ENCODE measurements around the gene CIAO3. TPM values are rescaled to one million over a fixed set of nuclear protein-coding genes. Genes with fewer than 3 reads are reported as not detected.

Gene CIAO3
- total RNA-seq, 6 experiments from 2014 or later = 16.9 to 20.5 (median 18.0) TPM

DNA sequence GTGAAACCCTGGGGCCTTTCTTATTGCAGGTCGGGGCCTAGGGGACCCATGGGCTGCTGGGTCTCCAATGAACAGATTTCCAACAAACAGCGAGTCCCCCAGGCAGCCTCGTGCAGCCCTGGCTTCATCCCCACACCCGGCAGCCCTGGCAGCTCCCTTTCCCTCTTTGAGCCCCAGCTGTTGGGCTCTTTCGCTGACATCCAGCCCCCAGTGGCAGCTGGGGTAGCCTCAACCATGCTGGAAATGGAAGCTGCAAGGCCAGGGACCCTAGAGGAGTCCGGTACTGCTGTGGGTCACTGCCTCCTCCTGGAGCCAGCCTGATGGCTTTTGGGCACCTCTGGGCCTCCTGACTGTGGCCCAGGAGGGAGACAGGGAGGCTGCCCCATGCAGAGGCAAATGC, 41.5 kb upstream of the CIAO3 start:
- no peaks in the 10 kb centered on the region for H3K36me3 Mint-ChIP-seq (ENCODE audit: low read depth)
- peaks cover 9% of the 10 kb centered on the region for H3K27me3 Mint-ChIP-seq (ENCODE audit: insufficient read depth)
- no peak overlapping the region for H3K27ac Mint-ChIP-seq
- no peaks in the 10 kb centered on the region for H3K9me3 Mint-ChIP-seq
- no peak overlapping the region for H3K4me3 Mint-ChIP-seq
- H3K4me1 Mint-ChIP-seq (ENCODE audit: low read depth) = peaks cover 7% of the 10 kb centered on the region
- no peak for DNase-seq
- TF ChIP-seq, protein P1, sequence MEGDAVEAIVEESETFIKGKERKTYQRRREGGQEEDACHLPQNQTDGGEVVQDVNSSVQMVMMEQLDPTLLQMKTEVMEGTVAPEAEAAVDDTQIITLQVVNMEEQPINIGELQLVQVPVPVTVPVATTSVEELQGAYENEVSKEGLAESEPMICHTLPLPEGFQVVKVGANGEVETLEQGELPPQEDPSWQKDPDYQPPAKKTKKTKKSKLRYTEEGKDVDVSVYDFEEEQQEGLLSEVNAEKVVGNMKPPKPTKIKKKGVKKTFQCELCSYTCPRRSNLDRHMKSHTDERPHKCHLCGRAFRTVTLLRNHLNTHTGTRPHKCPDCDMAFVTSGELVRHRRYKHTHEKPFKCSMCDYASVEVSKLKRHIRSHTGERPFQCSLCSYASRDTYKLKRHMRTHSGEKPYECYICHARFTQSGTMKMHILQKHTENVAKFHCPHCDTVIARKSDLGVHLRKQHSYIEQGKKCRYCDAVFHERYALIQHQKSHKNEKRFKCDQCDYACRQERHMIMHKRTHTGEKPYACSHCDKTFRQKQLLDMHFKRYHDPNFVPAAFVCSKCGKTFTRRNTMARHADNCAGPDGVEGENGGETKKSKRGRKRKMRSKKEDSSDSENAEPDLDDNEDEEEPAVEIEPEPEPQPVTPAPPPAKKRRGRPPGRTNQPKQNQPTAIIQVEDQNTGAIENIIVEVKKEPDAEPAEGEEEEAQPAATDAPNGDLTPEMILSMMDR (IDR thresholded peaks at IDR 0.05) = no peak

DNA sequence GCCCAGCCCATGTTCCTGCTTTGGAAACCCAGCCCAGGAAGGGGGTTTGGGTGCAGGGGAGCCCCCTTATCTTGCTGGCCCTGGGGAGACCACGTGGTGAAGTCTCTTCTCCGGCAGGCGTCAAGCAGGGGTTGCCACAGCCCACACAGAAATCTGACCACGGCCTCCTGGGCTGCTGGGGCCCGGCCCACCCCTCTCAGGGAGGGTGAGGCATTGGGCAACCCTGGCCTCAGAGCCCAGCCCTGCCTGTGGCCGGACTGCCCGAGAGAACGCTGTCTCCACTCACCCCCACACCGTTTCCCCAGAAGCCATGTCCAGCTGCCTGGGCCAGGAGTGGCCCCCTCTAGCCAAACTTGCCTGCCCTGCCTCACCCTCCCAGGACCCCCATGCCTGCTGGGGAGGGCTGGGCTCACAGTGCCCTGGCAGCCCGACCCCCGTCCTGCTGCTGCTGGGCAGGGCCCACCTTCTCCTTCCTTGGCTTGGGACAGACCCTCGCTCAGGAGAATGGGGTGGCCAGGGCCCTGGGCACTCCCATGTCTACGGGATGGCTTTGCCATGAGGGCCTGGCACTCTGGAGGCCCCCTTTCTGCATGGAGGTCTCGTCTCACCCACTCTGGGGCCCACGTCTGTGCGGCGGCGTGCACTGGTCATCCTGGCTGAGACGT, 40.7 kb upstream of the CIAO3 start:
- Mint-ChIP-seq H3K27ac (no peak overlapping the region), H3K4me3 (no peak overlapping the region), H3K27me3 (ENCODE audit: insufficient read depth) (peaks cover 9% of the 10 kb centered on the region), H3K4me1 (ENCODE audit: low read depth) (peaks cover 7% of the 10 kb centered on the region), H3K36me3 (ENCODE audit: low read depth) (no peaks in the 10 kb centered on the region), H3K9me3 (no peaks in the 10 kb centered on the region)
- DNase-seq = no peak
- TF ChIP-seq, protein P1 (IDR thresholded peaks at IDR 0.05) = no peak

- Mint-ChIP-seq H3K36me3 (ENCODE audit: low read depth) (no peaks in the 10 kb centered on the region), H3K9me3 (no peaks in the 10 kb centered on the region), H3K27ac (no peak overlapping the region), H3K4me1 (ENCODE audit: low read depth) (peaks cover 7% of the 10 kb centered on the region), H3K4me3 (no peak overlapping the region), H3K27me3 (ENCODE audit: insufficient read depth) (peaks cover 9% of the 10 kb centered on the region)
- DNase-seq = no peak
- TF ChIP-seq, protein P1 (IDR thresholded peaks at IDR 0.05) = no peak
These were observed 39.5 kb upstream of the CIAO3 start for GRCh38 chr16:780296-780695.

DNA sequence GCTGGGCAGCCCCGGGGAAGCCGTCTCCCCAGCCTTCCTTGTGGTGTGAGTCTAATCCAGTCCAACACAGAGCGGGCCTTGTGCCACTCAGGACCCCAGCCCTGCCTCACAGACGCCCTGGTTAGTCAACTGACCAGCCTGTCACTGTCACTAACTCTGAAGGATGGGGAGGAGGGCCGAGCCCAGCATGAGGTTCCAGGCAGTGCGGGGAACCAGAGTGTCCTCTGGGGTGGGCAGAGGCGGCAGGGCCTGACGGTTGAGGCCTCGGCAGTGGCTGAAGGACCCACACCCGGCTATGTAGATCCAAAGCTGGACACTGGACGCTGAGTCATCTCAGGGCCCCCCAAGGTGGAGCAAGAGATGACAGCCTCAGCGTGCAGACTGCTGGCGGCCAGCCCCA, 38.8 kb upstream of the CIAO3 start:
- TF ChIP-seq, protein P1 (IDR thresholded peaks at IDR 0.05) = no peak
- Mint-ChIP-seq H3K9me3 (no peaks in the 10 kb centered on the region), H3K4me3 (no peak overlapping the region), H3K27ac (no peak overlapping the region), H3K4me1 (ENCODE audit: low read depth) (peaks cover 7% of the 10 kb centered on the region), H3K27me3 (ENCODE audit: insufficient read depth) (peaks cover 9% of the 10 kb centered on the region), H3K36me3 (ENCODE audit: low read depth) (no peaks in the 10 kb centered on the region)
- DNase-seq = no peak

GRCh38 chr16:778909-779527, 38.2 kb upstream of the CIAO3 start:
- no peak overlapping the region for H3K4me3 Mint-ChIP-seq
- H3K27me3 Mint-ChIP-seq (ENCODE audit: insufficient read depth) = peaks cover 9% of the 10 kb centered on the region
- TF ChIP-seq, protein P1 (IDR thresholded peaks at IDR 0.05) = no peak
- no peak for DNase-seq
- H3K27ac Mint-ChIP-seq = no peak overlapping the region
- H3K9me3 Mint-ChIP-seq = no peaks in the 10 kb centered on the region
- no peaks in the 10 kb centered on the region for H3K36me3 Mint-ChIP-seq (ENCODE audit: low read depth)
- H3K4me1 Mint-ChIP-seq (ENCODE audit: low read depth) = peaks cover 7% of the 10 kb centered on the region

Measured in HFFc6 (cell line).